ENCODE data around the gene SCRT2.
"Not testable (repeated sequence)": the region's sequence is repeated elsewhere in the genome, so short reads cannot be mapped to it uniquely, and the experiment has no call there.

SCRT2 gene

DNA sequence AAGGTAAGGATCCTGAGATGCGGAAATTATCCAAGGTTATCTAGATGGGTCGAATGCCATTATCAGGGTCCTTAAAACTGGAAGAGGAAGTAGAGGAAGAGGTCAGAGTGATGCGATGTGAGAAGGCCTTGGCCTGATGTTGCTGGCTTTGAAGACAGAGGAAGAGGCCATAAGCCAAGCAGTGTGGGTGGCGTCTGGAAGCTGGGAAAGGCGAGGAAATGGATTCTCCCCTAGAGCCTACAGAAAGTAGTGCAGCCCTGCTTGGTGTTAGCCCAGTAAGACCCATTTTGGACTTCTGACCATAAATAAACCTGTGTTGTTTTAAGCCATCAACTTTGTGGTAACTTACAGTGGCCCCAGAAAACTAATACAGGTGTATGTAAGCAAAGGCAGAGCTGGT lies 24.6 kb downstream of the SCRT2 start:
- DNase-seq = no peak

DNA sequence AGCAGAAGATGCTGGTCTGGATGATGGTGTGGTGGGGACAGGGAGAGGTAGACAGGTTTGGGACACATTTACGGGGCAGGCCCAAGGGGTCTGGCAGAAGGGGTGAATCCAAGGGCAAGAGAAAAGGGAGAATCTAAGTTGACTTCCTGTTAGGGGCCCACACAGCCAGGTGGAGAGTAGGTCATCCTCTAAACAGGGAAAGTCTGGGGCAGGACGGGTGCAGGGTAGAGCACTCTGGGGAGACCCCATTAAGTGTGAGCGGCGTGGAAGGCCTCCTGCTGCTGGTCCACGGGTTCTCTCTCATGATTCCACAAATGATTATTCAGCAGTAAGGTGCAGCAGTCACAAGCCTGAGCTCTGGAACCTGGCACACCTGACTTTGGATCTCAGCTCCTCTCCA lies 25.3 kb downstream of the SCRT2 start:
- no peak for DNase-seq

DNA sequence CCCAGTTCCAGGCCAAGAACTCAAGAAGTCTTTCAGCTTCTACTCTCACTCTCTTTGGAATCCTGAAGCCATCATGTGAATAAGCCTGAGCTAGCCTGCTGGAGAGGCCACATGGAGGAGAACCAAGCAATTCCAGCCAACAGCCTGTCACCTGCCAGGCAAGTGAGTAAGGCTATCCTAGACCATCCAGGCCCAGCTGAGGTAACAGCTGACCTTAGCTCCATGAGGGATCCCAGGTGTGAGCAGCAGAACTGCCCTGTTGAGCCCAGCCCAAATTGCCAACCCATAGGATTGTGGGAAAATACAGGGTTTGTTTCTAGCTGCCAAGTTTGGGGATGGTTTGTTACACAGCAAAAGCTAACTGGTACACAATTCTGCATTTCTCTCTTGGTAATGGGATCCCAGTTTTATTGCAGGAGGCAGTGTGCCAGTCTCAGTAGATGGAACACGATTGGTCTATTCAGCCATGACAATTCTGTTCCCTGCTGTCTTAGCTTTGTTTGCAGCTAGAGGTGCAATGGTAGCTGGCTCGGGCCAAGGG lies 28.1 kb downstream of the SCRT2 start:
- no peak for DNase-seq

DNA sequence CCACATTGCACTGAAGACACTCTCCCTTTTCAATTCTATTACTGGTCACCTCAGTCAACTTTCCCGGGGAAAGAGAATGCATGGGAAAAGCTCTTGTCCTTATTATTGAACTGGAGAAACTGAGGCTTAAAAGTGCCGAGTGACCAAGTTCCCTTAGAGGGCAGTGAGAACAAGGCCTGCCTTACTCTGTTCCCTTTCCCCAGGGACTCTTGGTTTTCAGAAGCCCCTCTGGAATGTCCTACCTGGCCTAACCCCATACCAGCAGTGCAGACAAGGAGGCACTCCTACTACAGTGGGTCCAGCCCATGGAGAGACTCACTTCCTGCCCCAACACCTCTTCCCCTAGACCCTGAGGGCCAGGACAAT lies 28.8 kb downstream of the SCRT2 start:
- DNase-seq = no peak

DNA sequence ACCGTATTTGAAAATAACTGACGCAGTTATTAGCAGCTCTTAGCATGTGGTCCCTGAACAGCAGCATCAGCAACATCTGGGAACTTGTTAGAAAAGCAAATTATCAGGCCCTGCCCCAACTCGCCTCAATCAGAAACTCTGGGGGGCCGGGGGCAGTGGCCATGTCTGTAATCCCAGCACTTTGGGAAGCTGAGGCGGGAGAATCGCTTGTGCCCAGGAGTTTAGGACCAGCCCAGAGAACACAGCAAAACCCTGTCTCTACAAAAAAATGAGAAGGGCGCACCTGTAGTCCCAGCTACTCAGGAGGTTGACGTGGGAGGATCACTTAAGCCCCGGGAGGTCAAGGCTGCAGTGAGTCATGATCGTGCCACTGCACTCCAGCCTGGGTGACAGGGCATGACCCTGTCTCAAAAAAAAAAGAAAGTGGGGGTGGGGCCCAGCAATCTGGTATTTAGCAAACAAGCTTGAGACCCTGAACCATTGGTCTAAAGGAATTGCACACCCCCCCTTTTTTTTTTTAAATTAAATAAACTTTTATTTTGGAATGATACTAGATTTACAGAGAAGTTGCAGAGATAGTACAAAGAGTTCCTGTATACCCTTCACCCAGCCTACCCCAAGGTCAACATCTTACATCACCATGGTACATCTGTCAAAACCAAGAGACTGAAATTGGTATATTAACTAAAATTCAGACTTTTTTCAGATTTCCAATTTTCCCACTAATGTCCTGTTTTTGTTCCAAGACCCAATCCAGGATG lies 29.3 kb downstream of the SCRT2 start:
- DNase-seq = no peak

DNA sequence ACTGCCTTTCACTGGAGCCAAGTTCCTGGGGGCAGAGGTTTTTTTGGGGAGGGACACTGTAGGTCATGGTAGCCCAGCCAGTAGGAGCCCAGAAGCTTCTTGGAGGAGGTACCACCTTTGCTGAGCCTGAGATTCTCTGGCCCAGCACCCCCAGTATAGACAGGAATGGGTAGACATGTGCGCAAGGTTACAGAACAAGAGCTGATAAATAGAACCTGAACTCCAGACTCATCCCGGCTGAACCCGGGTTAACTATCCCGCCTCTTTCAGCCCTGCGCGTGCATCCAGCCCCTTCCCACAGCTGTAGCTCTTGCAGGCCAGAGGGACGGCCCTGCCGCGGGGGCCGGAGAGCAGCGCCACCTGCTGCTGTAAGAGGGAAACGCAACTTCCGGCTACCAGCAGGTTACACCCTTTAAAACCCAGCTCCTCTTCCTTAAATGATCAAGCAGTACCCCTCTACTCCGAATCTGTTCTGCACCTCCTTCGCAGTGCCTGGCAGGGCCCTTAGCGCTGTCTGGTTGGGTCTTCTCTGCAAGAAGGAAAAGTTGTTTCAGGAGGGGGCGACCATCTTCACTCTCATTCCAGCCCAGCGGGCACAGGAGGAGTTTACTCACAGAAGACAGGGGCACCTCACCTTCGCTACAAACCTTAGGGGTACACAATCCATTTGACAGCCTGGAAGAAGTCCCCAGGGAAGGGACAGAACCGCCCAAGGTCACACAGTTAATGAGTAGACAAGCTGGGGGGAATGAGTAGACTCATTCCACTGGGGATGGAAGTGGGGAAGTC lies 30.1 kb downstream of the SCRT2 start:
- DNase-seq = peak; percentile 77

DNA sequence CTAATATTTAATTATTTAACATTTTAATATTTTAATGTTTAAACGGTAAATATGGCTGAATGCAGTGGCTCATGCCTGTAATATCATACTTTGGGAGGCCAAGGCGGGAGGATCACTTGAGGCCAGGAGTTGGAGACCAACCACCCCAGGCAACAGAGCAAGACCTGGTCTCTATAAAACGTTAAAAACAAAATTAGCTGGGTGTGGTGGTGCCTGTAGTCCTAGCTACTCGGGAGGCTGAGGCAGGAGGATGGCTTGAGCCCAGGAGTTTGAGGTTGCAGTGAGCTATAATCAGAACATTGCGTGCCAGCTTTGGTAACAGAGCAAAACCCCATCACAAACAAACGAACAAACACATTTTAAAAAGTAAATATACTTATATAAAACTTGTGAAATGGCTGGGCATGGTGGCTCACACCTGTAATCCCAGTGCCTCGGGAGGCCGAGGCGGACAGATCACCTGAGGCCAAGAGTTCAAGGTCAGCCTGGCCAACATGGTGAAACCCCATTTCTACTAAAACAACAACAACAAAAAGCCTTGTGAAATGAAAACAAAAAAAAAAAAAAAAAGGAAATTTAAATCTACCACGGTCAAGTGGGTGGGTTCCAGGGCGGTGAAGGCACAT lies 30.8 kb downstream of the SCRT2 start:
- DNase-seq = no peak

DNA sequence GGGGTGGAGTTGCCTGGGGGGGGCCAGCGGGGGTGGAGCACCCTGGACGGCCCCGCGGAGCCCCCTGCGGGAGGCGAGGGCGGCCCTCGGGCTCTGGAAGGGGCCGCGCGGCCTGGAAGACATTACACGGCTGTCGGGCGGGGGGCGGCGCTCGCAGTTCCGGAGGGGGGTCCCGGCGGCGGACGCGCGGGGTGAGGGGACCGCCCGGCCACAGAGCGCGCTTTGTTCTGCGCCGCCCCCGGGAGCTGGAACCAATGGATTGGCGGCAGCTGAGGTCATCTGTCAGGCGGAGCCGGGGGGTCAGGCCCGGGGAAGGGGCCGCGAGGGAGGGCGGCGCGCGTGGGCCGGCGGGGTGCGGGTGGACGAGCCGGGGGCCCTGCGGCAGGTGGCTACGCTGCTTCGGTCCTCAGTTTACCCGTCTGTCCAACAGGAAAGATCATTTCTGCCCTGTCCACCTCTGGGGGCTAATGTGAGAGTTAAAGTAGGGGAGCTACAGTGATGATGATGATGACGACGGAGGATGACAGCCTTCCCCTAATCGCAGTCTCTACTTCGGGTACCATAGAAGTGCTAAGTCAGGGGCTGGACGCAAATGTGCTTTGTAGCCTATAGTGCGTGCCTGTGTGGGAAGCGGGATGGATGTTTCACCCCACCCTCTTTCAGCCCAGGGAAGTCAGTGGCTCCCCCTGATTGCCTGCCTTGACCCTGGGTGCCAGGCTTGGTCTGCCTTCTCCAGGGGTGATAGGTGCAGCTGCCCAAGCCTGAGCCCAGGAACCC lies 33.0 kb downstream of the SCRT2 start:
- no peak for DNase-seq

DNA sequence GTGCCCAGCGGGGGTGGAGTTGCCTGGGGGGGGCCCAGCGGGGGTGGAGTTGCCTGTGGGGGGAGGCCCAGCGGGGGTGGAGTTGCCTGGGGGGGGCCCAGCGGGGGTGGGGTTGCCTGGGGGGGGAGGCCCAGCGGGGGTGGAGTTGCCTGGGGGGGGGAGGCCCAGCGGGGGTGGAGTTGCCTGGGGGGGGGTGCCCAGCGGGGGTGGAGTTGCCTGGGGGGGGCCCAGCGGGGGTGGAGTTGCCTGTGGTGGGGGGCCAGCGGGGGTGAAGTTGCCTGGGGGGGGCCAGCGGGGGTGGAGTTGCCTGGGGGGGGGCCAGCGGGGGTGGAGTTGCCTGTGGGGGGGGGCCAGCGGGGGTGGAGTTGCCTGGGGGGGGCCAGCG lies 33.6 kb downstream of the SCRT2 start:
- DNase-seq = not testable (repeated sequence)

DNA sequence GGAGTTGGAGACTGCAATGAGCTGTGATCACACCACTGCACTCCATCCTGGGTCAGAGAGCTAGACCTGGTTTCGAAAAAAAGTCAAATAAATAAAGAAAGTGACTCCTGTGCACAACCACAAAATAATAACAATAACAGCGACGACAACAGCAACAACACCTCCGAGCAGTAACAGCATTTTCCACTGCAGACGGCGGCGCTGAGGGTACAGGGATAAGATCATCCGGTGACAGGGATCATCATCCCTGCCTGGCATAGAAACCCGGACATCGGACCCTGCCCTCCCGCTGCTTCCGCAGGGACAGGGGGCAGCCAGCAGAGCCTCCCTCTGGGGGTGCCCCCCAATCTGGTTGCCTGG lies 34.1 kb downstream of the SCRT2 start:
- DNase-seq = no peak

DNA sequence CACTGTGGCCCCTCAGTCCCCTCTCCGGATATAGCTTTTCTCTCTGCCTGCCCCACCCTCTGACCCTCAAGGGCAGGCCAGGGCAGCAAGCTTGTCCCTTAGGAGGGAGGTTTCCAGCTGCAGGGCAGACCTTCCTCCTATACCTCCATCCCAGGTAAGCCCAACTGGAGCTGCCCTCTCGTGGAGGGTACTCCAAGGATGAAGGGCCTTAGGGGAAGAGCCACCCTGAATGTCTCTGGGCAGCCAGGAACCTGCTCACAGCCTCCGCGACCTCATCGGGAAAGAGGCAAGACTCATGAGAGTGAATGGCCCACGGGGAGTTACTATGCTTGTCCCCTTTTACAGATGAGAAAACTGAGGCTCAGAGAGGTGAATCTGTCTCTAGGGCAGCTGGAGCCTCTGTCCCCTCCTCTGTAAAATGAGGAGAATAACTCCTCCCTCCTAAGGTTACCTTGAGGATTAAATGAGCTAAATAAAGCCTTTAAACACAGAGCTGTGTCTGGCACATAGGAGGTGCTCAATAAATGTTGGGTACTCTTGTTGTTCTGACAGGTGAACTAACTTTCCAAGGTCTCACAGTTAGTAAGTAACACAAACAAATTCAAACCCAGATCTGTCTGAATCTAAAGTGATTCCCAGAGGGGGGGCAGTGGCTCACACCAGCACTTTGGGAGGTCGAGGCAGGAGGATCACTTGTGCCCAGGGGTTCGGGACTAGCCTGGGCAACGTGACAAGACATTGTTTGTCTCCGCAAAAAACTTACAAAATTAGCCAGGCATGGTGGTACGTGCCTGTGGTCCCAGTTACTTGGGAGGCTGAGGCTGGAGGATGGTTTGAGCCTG lies 34.7 kb downstream of the SCRT2 start:
- DNase-seq = no peak

DNA sequence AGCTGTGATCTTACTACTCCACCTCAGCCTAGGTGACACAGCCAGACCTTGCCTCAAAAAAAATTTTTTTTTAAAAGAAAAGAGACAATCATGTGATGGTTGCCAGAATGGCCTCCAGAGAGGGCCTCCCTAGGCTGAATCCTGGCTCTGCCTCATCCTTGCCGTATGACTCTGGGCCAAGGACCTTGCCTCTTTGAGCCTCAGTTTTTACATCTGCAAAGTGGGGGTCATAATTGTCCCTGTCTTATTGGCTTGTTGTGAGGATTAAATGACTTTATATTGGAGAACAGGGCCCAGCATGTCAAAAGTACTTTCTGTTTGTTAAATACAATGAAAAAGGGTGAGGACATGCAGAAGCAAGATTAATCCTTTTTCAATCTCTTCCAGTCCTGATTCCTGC lies 37.0 kb downstream of the SCRT2 start:
- DNase-seq = no peak

DNA sequence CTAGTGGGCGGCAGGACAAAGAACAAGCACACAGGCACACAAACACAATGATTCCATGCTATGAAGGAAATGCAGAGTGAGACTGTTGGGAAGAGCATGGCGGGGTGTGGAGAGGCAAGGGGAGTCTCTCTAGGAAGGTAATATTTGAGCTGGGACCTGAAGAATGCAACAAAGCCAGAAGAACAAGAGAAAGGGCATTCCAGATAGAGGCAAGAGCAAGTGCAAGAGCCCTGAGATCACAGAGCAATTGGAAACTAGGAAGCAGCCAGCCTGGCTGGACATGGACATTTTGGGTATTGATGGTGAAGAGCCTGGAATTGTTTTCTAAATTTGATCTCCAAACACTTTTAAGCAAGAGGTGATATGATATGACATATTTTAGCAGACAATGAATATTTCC lies 38.0 kb downstream of the SCRT2 start:
- DNase-seq = no peak

DNA sequence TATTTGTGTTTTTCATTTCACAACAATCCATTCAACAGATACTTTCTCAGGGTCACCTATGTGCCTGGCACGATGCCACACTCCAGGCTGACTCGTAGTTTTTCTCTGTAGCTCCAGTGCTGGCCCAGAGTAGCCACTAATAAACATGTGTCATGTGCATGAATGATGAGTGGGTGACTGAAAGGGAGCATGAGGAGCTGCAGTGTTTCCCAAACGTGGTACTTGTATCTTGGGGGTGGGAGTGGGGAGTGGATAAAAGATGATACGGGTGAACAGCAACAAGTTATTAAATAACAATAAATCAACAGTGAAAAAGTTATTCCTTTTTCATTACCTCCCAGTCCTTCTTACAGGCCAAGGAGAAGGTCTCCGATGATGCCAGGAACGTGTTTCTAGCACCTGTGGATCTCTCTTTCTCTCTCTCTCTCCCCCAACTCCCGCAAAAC lies 39.7 kb downstream of the SCRT2 start:
- no peak for DNase-seq

DNA sequence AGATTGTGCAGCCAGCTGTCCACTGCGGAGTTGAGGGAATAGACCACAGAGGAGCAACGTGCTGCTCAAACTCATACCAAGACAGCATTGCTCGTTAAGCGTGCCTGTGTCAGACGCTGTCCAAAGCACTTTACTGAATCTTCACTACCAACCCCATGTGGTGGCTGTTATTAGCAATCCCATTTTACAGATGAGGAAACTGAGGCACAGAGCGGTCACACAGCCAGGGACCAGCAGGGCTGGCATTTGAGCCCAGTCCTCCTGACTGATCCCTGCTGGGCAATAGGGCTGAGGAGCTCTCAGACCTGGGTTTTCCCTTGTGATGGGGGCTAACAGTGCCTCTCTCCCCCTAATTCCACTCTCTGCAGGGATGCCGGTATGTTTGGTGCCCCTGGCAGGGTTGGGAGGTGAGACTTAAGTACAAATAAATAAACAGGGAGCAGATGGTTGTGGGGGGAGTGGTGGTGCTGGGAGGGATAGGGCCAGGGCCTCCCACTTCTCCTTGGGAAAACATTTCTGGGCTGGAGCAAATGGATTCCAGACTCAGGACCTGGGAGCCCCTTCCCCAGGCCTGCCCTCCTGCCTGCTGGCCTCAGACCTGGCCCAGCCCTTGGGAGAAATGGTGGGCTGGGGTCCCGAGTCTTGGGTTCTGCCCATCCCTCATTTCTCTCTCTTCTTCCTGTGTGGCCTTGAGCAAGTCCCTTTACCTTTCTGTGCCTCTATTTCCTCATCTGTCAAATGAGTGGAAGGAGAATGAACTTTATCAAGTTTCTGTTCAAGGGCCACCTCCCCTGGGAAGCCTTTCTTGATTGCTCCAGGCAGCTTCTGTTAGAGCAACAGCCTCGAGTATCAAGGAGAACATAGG lies 40.3 kb downstream of the SCRT2 start:
- DNase-seq = no peak

DNA sequence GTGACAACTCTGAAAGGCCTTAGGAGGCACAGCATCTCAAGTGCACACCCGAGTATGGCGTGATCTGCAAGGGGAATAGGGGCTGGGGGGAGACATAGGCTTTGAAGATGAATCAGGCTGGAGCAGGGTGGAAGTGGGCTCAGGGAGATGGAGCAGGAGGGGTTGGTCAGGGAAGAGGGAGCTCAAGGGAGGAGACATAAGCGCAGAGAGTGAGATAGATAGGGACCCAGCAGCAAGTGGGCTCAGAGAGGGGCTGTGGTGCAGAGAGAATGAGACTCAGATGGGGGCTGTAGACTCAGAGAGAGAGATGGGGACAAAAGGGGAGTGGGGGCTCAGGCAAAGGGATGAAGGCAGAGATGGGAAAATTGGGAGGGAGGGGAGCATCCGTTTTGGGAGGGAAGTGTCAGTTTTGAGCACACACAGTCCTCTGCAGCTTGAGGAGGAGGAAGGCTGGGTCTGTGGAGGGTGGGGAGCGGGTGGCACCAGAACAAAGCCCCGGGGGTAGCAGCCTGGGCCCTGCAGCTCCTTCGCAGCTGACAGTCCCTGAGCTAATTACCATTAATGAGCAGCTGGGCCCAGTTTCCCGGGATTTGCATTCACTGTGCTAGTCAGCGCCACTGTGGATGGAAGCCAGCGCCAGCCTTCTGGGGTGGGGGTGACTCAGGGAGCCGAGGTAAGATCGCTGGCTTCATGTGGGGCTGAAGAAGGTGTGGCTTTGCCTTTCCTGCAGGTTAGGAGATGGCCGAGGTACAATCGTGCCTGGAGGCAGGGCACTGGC lies 41.3 kb downstream of the SCRT2 start:
- DNase-seq = no peak

DNA sequence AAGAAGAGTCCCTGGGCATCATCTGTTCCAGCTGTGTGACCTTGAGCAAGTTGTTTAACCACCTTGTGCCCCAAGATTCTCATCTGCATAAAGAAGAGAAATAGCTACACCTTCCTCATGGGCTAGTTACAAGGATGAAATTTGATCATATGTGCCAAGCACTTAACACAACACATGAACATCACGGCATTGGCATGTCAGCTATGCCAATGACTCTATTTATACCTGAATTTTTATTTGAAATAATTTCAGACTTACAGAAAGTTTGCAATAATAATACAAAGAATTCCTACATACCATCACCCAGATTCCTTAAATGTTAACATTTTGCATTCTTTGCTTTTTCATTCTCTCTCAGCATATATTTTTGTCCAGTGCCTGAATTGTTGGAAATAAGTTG lies 44.5 kb downstream of the SCRT2 start:
- no peak for DNase-seq

DNA sequence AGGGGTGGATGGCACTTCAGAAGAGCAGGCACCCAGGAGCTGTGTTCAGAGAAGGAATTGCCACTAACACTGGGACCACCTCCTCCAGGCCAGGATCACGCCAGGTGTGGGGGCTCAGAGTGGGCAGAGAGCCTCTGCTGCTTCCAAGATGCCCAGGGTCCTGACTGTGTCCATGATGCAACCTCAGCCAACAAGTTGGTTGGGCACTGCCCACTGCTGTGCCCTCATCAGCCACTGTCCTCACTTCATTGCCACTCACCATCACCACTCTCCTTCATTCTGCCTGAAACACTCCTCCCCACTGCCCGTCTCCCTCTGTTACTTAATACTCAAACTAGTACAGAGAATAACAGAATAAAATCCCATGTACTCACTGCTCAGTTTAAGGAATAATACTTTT lies 49.0 kb downstream of the SCRT2 start:
- DNase-seq = no peak

DNA sequence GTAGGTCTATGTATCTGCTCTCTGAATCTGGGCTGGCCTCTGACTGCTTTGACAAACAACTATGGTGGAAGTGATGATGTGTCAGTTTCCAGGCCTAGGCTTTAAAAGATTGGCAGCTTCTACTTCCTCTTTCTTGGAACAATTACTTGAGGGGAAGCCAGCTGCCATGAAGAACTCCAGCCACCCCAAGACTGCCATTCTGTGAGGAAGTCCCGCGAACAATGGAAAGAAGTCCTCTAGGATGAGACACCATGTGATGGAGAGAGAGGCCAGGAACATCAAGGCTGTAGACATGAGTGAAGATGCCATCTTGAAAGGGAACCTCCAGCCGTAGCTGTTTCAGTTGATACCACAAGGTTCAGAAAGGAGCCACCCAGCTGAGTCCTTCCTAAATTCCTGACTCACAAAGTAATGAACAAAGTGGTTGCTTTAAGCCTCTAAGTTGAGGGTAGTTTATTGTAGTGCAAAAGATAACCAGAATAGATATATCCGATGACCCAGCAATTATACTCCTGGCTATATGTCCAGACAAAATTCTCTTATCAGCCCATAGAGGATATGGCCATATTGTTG lies 50.2 kb downstream of the SCRT2 start:
- DNase-seq = no peak

DNA sequence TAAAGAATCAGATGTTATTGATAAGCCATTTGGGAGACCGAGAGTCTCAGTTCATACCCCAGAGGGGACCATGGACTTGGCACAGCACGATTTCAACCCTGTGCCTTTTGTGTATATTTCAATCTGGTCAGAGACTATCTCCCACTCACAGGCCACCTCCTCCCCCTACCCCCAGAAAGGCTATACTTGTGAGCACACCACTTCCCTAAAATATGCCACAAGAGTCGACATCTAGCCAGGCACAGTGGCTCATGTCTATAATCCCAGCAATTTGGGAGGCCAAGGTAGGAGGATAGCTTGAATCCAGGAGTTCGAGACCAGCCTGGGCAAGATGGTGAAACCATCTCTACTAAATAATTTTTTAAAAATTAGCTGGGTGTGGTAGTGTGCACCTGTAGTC lies 51.9 kb downstream of the SCRT2 start:
- DNase-seq = no peak

Measured in activated CD4-positive, alpha-beta T cell treated with anti-CD3 and anti-CD28 coated beads, Interleukin-2, amount 50 U/mL, for 16 hours (primary cell).